GM12878 (cell line): ENCODE data around the gene HNRNPAB.

Source experiments
- CTCF ChIP-seq, 3 experiments: IDR thresholded peaks in 2 of 3; conservative IDR thresholded peaks in 1 of 3; 2 replicates each; pipeline ENCODE4 v1.5.1; 2011; ENCODE audit warnings: low read depth in 3 of 3, low read length in 3 of 3, mild to moderate bottlenecking in 3 of 3, control low read depth in 2 of 3, moderate library complexity in 2 of 3, inconsistent platforms in 1 of 3, mixed read lengths in 1 of 3; ENCODE audit not compliant: control insufficient read depth in 2 of 3, insufficient read depth in 1 of 3; ENCODE audit errors: extremely low read depth in 1 of 3
- EZH2 ChIP-seq: IDR thresholded peaks from 2 replicates; pipeline ENCODE4 v1.6.1; 2012; ENCODE audit warnings: low read depth, mild to moderate bottlenecking, control low read depth, inconsistent platforms, low read length, borderline replicate concordance; ENCODE audit not compliant: control insufficient read depth
- NFXL1 ChIP-seq: fragments of 450-650 bp; IDR thresholded peaks from 2 replicates; pipeline ENCODE4 v1.6.1; 2017; ENCODE audit warnings: antibody characterized with exemption, mild to moderate bottlenecking, borderline replicate concordance
- NRF1 ChIP-seq: conservative IDR thresholded peaks from 2 replicates; pipeline ENCODE4 v1.6.1; 2011; ENCODE audit warnings: mild to moderate bottlenecking, low read depth, low read length, improper control_type of control experiment
- PKNOX1 ChIP-seq: fragments of 450-650 bp; IDR thresholded peaks from 2 replicates; pipeline ENCODE4 v1.6.1; 2016; ENCODE audit warnings: mild to moderate bottlenecking
- SREBF1 ChIP-seq: IDR thresholded peaks from 2 replicates; pipeline ENCODE4 v1.6.1; 2012; ENCODE audit warnings: mild to moderate bottlenecking, low read length
- TAF1 ChIP-seq: IDR thresholded peaks from 2 replicates; pipeline ENCODE4 v1.6.1; 2011; ENCODE audit warnings: mild to moderate bottlenecking, low read depth, low read length, borderline replicate concordance
- TCF7 ChIP-seq: IDR thresholded peaks from 2 replicates; pipeline ENCODE4 v1.6.1; 2014; ENCODE audit warnings: antibody characterized with exemption, borderline replicate concordance

GRCh38 chr5:178196986-178197385 lies 7.3 kb upstream of the HNRNPAB start:
- TF ChIP-seq EZH2 (no peak), SREBF1 (no peak), TAF1 (no peak), CTCF (IDR thresholded peaks at IDR 0.05 in 2 of 3, conservative IDR thresholded peaks at IDR 0.05 in 1 of 3; ENCODE audit: control insufficient read depth in 2 of 3, extremely low read depth in 1 of 3, insufficient read depth in 1 of 3, low read depth in 3 of 3, low read length in 3 of 3) (peak; percentile 28 to 56 (median 53); a peak in 5 of 6 replicates), NRF1 (no peak), TCF7 (no peak), PKNOX1 (no peak), NFXL1 (no peak)
